ENCODE results near the gene NAA38. TPM values are rescaled to one million over a fixed set of nuclear protein-coding genes. Genes with fewer than 3 reads are reported as not detected.
A peak's percentile ranks its signal among the peaks of the same experiment; 100 is the strongest.

The NAA38 gene
- total RNA-seq, 2 donors from 2014 or later, result 26.8 to 30.3 TPM

DNA sequence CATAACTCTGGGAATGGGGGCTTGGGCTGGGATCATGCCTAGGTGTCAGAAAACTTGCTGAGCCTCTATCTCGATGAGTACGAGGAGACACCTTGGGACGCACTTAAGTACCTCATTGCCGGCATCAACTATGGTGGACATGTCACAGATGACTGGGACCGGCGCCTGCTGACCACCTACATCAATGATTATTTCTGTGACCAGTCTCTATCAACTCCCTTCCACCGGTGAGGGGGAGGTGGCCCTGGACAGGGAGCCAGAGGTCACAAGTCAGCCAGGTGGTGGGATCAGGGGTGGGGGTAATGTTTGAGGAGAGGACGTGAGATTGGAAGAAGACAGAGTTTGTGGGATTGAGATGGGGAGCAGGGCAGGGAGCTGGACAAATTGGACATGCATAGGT, 26.7 kb downstream of the NAA38 start:
- Mint-ChIP-seq H3K4me3 (no peak overlapping the region), H3K36me3 (ENCODE audit: low read depth) (peaks cover 2% of the 10 kb centered on the region), H3K27me3 (peaks cover 11% of the 10 kb centered on the region), H3K27ac (no peak overlapping the region), H3K4me1 (peaks cover 16% of the 10 kb centered on the region)
- no peak for ATAC-seq
- no peak for DNase-seq
- no peaks in the 10 kb centered on the region for H3K9me3 ChIP-seq (ENCODE audit: control insufficient read depth, low read length, poor library complexity, severe bottlenecking)

GRCh38 chr17:7825206-7825990, 32.0 kb downstream of the NAA38 start:
- H3K27me3 Mint-ChIP-seq, result peaks cover 17% of the 10 kb centered on the region
- peaks cover 11% of the 10 kb centered on the region for H3K4me1 Mint-ChIP-seq
- no peaks in the 10 kb centered on the region for H3K36me3 Mint-ChIP-seq (ENCODE audit: low read depth)
- peak overlapping the region; percentile 21 for H3K4me3 Mint-ChIP-seq
- no peaks in the 10 kb centered on the region for H3K9me3 ChIP-seq (ENCODE audit: control insufficient read depth, low read length, poor library complexity, severe bottlenecking)
- no peak overlapping the region for H3K27ac Mint-ChIP-seq
- DNase-seq (no peak), ATAC-seq (no peak)

GRCh38 chr17:7824021-7824924, 33.1 kb downstream of the NAA38 start:
- DNase-seq (no peak), ATAC-seq (no peak)
- Mint-ChIP-seq H3K27ac (peak overlapping the region; percentile 27), H3K36me3 (ENCODE audit: low read depth) (no peaks in the 10 kb centered on the region), H3K4me1 (peaks cover 11% of the 10 kb centered on the region), H3K27me3 (peaks cover 17% of the 10 kb centered on the region), H3K4me3 (no peak overlapping the region)
- no peaks in the 10 kb centered on the region for H3K9me3 ChIP-seq (ENCODE audit: control insufficient read depth, low read length, poor library complexity, severe bottlenecking)

GRCh38 chr17:7823581-7824001, 33.8 kb downstream of the NAA38 start:
- H3K27me3 Mint-ChIP-seq, result peaks cover 17% of the 10 kb centered on the region
- H3K9me3 ChIP-seq (ENCODE audit: control insufficient read depth, low read length, poor library complexity, severe bottlenecking), result no peaks in the 10 kb centered on the region
- no peak overlapping the region for H3K4me3 Mint-ChIP-seq
- ATAC-seq (no peak), DNase-seq (no peak)
- no peak overlapping the region for H3K27ac Mint-ChIP-seq
- H3K4me1 Mint-ChIP-seq, result peaks cover 11% of the 10 kb centered on the region
- H3K36me3 Mint-ChIP-seq (ENCODE audit: low read depth), result no peaks in the 10 kb centered on the region

GRCh38 chr17:7822126-7822525, 35.2 kb downstream of the NAA38 start:
- no peaks in the 10 kb centered on the region for H3K9me3 ChIP-seq (ENCODE audit: control insufficient read depth, low read length, poor library complexity, severe bottlenecking)
- ATAC-seq (no peak), DNase-seq (no peak)
- Mint-ChIP-seq H3K27me3 (peaks cover 16% of the 10 kb centered on the region), H3K27ac (peak overlapping the region; percentile 79), H3K4me1 (peaks cover 11% of the 10 kb centered on the region), H3K36me3 (ENCODE audit: low read depth) (no peaks in the 10 kb centered on the region), H3K4me3 (no peak overlapping the region)

DNA sequence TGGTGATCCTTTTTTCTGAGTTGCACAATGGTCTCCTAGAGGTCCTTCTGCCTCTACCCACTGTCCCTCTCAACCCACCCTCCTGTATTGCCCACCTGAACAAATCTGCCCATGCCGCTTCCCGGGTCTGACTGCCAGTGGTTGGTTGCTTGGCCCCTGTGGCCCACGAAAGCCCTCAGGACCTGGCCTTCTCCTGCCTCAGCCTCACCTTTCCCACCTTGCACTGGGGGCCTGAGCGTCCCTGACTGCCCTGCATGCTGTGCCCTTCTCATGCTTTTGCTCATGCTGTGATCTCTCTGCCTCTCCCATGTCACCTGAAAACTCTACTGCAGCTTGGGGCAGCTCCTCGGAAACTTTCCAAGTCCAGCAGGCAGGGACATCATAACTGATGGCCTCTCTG, 37.1 kb downstream of the NAA38 start:
- H3K27me3 Mint-ChIP-seq, result peaks cover 7% of the 10 kb centered on the region
- no peak for ATAC-seq

DNA sequence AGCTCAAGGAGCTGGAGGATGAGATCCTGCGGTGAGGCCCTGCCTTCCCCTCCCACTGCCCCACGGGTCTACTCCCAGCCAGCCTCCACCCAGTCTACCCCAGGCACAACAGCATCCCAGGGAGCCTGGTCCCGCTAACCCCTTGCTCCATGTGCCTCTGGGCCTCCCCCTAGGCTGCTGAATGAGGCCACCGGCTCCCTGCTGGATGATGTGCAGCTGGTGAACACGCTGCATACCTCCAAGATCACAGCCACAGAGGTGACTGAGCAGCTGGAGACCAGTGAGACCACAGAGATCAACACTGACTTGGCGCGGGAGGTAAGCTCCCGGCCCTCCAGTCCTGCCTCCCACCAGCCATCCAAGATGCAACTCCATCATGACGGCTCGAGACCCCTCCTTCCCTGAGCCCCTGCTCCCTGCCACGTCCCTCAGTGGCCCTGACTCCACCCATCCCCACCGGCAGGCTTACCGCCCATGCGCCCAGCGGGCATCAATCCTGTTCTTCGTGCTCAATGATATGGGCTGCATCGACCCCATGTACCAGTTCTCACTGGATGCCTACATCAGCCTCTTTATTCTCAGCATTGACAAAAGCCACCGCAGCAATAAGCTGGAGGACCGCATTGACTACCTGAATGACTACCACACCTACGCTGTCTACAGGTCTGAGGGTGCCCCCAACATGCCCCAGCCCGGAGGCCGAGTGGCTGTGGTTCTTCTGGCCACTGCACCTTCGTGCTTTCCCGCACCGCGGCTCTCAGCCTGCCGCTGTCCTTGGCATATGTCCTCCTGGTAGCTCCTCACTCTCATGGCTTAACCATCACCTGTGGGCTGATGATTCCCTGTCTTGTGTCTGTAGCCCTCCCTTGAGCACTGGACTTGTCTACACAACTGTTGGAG, 38.4 kb downstream of the NAA38 start:
- no peaks in the 10 kb centered on the region for H3K27me3 Mint-ChIP-seq
- no peaks in the 10 kb centered on the region for H3K36me3 Mint-ChIP-seq (ENCODE audit: low read depth)
- no peak overlapping the region for H3K27ac Mint-ChIP-seq
- H3K4me1 Mint-ChIP-seq, result peaks cover 2% of the 10 kb centered on the region
- ATAC-seq (no peak), DNase-seq (no peak)
- no peaks in the 10 kb centered on the region for H3K9me3 ChIP-seq (ENCODE audit: control insufficient read depth, low read length, poor library complexity, severe bottlenecking)
- H3K4me3 Mint-ChIP-seq, result no peak overlapping the region

More for the DNA sequence above, 37.1 kb downstream of the NAA38 start:
- no peak overlapping the region for H3K27ac Mint-ChIP-seq
- H3K4me1 Mint-ChIP-seq, result peaks cover 8% of the 10 kb centered on the region
- no peaks in the 10 kb centered on the region for H3K9me3 ChIP-seq (ENCODE audit: control insufficient read depth, low read length, poor library complexity, severe bottlenecking)
- no peak overlapping the region for H3K4me3 Mint-ChIP-seq
- no peak for DNase-seq
- no peaks in the 10 kb centered on the region for H3K36me3 Mint-ChIP-seq (ENCODE audit: low read depth)

- Mint-ChIP-seq H3K27me3 (no peaks in the 10 kb centered on the region), H3K4me1 (peaks cover 2% of the 10 kb centered on the region), H3K27ac (no peak overlapping the region), H3K4me3 (no peak overlapping the region), H3K36me3 (ENCODE audit: low read depth) (no peaks in the 10 kb centered on the region)
- DNase-seq, result no peak
- ATAC-seq, result no peak
- H3K9me3 ChIP-seq (ENCODE audit: control insufficient read depth, low read length, poor library complexity, severe bottlenecking), result no peaks in the 10 kb centered on the region
Observed at GRCh38 chr17:7818026-7818425, 39.3 kb downstream of the NAA38 start.

DNA sequence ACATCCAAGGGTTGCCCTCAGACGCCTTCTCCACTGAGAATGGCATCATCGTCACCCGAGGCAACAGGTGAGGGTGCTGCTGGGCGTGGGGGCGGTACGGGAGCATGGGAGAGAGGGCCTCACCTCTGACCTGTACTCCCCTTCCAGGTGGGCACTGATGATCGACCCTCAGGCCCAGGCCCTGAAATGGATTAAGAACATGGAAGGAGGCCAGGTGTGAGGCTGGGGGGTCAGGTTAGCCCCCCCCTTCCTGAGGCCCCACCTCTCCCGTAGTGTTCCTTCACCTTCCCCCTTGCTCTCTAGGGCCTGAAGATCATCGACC, 39.8 kb downstream of the NAA38 start:
- DNase-seq (no peak), ATAC-seq (no peak)
- H3K27me3 Mint-ChIP-seq, result no peaks in the 10 kb centered on the region
- no peak overlapping the region for H3K4me3 Mint-ChIP-seq
- peaks cover 2% of the 10 kb centered on the region for H3K4me1 Mint-ChIP-seq
- no peaks in the 10 kb centered on the region for H3K36me3 Mint-ChIP-seq (ENCODE audit: low read depth)
- no peaks in the 10 kb centered on the region for H3K9me3 ChIP-seq (ENCODE audit: control insufficient read depth, low read length, poor library complexity, severe bottlenecking)
- no peak overlapping the region for H3K27ac Mint-ChIP-seq

- Mint-ChIP-seq H3K4me3 (no peak overlapping the region), H3K27ac (peak overlapping the region; percentile 9), H3K4me1 (no peaks in the 10 kb centered on the region), H3K36me3 (ENCODE audit: low read depth) (no peaks in the 10 kb centered on the region), H3K27me3 (no peaks in the 10 kb centered on the region)
- no peaks in the 10 kb centered on the region for H3K9me3 ChIP-seq (ENCODE audit: control insufficient read depth, low read length, poor library complexity, severe bottlenecking)
- ATAC-seq, result no peak
- no peak for DNase-seq
Observed at GRCh38 chr17:7816926-7817642, 40.3 kb downstream of the NAA38 start.

DNA sequence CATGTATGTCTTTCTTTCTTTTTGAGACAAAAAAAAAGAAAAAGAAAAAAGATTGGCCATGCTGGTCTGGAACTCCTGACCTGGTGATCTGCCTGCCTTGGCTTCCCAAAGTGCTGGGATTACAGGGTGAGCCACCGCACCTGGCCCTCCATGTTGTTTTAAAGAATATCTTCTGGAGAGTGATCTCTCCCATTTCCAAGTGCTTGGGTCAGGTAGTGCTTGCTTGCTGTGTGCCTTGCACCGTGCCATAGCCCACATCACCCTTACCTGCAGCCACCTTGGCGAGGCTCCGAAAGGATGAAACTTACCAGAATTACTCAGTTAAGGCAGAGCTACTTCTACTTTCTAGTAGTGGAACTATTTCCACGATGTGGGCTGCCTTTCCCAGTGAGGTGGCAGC, 42.4 kb downstream of the NAA38 start:
- H3K27ac Mint-ChIP-seq, result no peak overlapping the region
- H3K4me3 Mint-ChIP-seq, result no peak overlapping the region
- H3K9me3 ChIP-seq (ENCODE audit: control insufficient read depth, low read length, poor library complexity, severe bottlenecking), result no peaks in the 10 kb centered on the region
- no peaks in the 10 kb centered on the region for H3K27me3 Mint-ChIP-seq
- no peak for DNase-seq
- no peak for ATAC-seq
- no peaks in the 10 kb centered on the region for H3K36me3 Mint-ChIP-seq (ENCODE audit: low read depth)
- H3K4me1 Mint-ChIP-seq, result no peaks in the 10 kb centered on the region

- ATAC-seq (no peak), DNase-seq (no peak)
- no peaks in the 10 kb centered on the region for H3K9me3 ChIP-seq (ENCODE audit: control insufficient read depth, low read length, poor library complexity, severe bottlenecking)
- Mint-ChIP-seq H3K4me1 (peaks cover 2% of the 10 kb centered on the region), H3K27me3 (peaks cover 25% of the 10 kb centered on the region), H3K4me3 (no peak overlapping the region), H3K36me3 (ENCODE audit: low read depth) (peaks cover 2% of the 10 kb centered on the region), H3K27ac (no peak overlapping the region)
Observed at GRCh38 chr17:7811251-7811650, 46.1 kb downstream of the NAA38 start.

All from T-helper 17 cell (primary cell).